GM23248 (cell line): ENCODE measurements around the gene RAPGEF2.

Source experiments
- EZH2 ChIP-seq: fragments of 200-600 bp; sonication (generic); IDR thresholded peaks from 2 replicates; pipeline ENCODE4 v1.6.1; 2018; ENCODE audit warnings: antibody characterized with exemption, mild to moderate bottlenecking; ENCODE audit not compliant: insufficient read depth, poor library complexity, severe bottlenecking
- EZH2phosphoT487 ChIP-seq: fragments of 200-600 bp; sonication (generic); IDR thresholded peaks from 2 replicates; pipeline ENCODE4 v1.6.1; 2018; ENCODE audit warnings: antibody characterized with exemption, moderate library complexity, mild to moderate bottlenecking, low read depth; ENCODE audit not compliant: insufficient read depth

- TF ChIP-seq EZH2 (no peak), EZH2phosphoT487 (no peak)
Observed at GRCh38 chr4:159097785-159098184, 5.1 kb upstream of the RAPGEF2 start.
